Putamen (tissue), 1 donor: Measurements from ENCODE around the gene CDYL.

Source experiments
- DNase-seq: peaks from one replicate; pipeline ENCODE4 v3.0.0-alpha.2; 2016; ENCODE audit warnings: low spot score

Gene CDYL

GRCh38 chr6:4776131-4776492, at the start of gene CDYL:
TSS of gene CDYL (plus strand) at chr6:4776404. CDS start at chr6:4776784, 380 bp downstream.
- peak; percentile 89 for DNase-seq

GRCh38 chr6:4726645-4727044, 49.6 kb upstream of the CDYL start:
- DNase-seq = peak; percentile 2

GRCh38 chr6:4727217-4727616, 49.0 kb upstream of the CDYL start:
- DNase-seq = no peak

- DNase-seq = no peak
Measured at GRCh38 chr6:4727671-4728435, 48.4 kb upstream of the CDYL start.

- no peak for DNase-seq
Measured at GRCh38 chr6:4728436-4728769, 47.8 kb upstream of the CDYL start.

- DNase-seq = no peak
Measured at GRCh38 chr6:4728926-4729325, 47.3 kb upstream of the CDYL start.

GRCh38 chr6:4731996-4732395, 44.2 kb upstream of the CDYL start:
- DNase-seq = no peak

GRCh38 chr6:4732691-4733315, 43.4 kb upstream of the CDYL start:
- no peak for DNase-seq

- no peak for DNase-seq
Measured at GRCh38 chr6:4736371-4736873, 39.8 kb upstream of the CDYL start.

GRCh38 chr6:4740032-4740431, 36.2 kb upstream of the CDYL start:
- no peak for DNase-seq

GRCh38 chr6:4743062-4743461, 33.1 kb upstream of the CDYL start:
- no peak for DNase-seq

- no peak for DNase-seq
Measured at GRCh38 chr6:4743926-4744325, 32.3 kb upstream of the CDYL start.

GRCh38 chr6:4747588-4747987, 28.6 kb upstream of the CDYL start:
- DNase-seq = no peak

- no peak for DNase-seq
Measured at GRCh38 chr6:4751823-4752464, 24.3 kb upstream of the CDYL start.

GRCh38 chr6:4756247-4756646, 20.0 kb upstream of the CDYL start:
- DNase-seq = no peak

- DNase-seq = no peak
Measured at GRCh38 chr6:4759997-4760396, 16.2 kb upstream of the CDYL start.

GRCh38 chr6:4760773-4761172, 15.4 kb upstream of the CDYL start:
- DNase-seq = no peak

- no peak for DNase-seq
Measured at GRCh38 chr6:4762294-4762693, 13.9 kb upstream of the CDYL start.

GRCh38 chr6:4763921-4764320, 12.3 kb upstream of the CDYL start:
- no peak for DNase-seq

GRCh38 chr6:4768815-4769214, 7.4 kb upstream of the CDYL start:
- DNase-seq = no peak

GRCh38 chr6:4772750-4773149, 3.5 kb upstream of the CDYL start:
- no peak for DNase-seq

GRCh38 chr6:4773181-4773580, 3.0 kb upstream of the CDYL start:
- DNase-seq = no peak

- no peak for DNase-seq
Measured at GRCh38 chr6:4774296-4774695, 1.9 kb upstream of the CDYL start.
